ENCODE results near the gene ARMC9. TPM values are rescaled to one million over a fixed set of nuclear protein-coding genes. Genes with fewer than 3 reads are reported as not detected.

Gene ARMC9
- total and polyA plus RNA-seq, 2 of the 13 experiments (the other 11 are each of a cell fraction or from before 2014, with no cell fraction given), result 9.1 to 12.8 TPM

GRCh38 chr2:231351648-231352047, 153.2 kb downstream of the ARMC9 start:
- TF ChIP-seq ISX (CRISPR knock-in tag; conservative IDR thresholded peaks at IDR 0.05), result no peak
- TF ChIP-seq ZNF557 (CRISPR knock-in tag; IDR thresholded peaks at IDR 0.05), result no peak
- no peak for TF ChIP-seq ZBTB42 (CRISPR knock-in tag; IDR thresholded peaks at IDR 0.05)
- TF ChIP-seq KDM5A (IDR thresholded peaks at IDR 0.05; ENCODE audit: borderline replicate concordance, low read length), result no peak
- TF ChIP-seq DPF2 (CRISPR knock-in tag; IDR thresholded peaks at IDR 0.05; ENCODE audit: borderline replicate concordance, low read depth), result no peak
- no peak for TF ChIP-seq XRCC5 (optimal IDR thresholded peaks at IDR 0.05; ENCODE audit: low read length)
- no peak for TF ChIP-seq ARID3A (IDR thresholded peaks at IDR 0.05; ENCODE audit: low read depth, low read length)
- TF ChIP-seq ZNF570 (CRISPR knock-in tag; IDR thresholded peaks at IDR 0.05; ENCODE audit: borderline replicate concordance), result no peak
- TF ChIP-seq RBFOX2 (IDR thresholded peaks at IDR 0.05; ENCODE audit: low read depth, low read length), result no peak
- no peak for TF ChIP-seq ZBTB38 (CRISPR knock-in tag; IDR thresholded peaks at IDR 0.05)
- TF ChIP-seq ZKSCAN8 (CRISPR knock-in tag; IDR thresholded peaks at IDR 0.05; ENCODE audit: borderline replicate concordance), result no peak
- TF ChIP-seq KLF16 (CRISPR knock-in tag; IDR thresholded peaks at IDR 0.05), result no peak
- no peak for TF ChIP-seq GLMP (CRISPR knock-in tag; IDR thresholded peaks at IDR 0.05; ENCODE audit: borderline replicate concordance)
- TF ChIP-seq ZSCAN20 (CRISPR knock-in tag; IDR thresholded peaks at IDR 0.05; ENCODE audit: borderline replicate concordance), result no peak
- TF ChIP-seq TSC22D2 (CRISPR knock-in tag; IDR thresholded peaks at IDR 0.05; ENCODE audit: borderline replicate concordance), result no peak
- no peak for TF ChIP-seq HNRNPUL1 (IDR thresholded peaks at IDR 0.05; ENCODE audit: low read depth, low read length)
- TF ChIP-seq RARA (CRISPR knock-in tag; IDR thresholded peaks at IDR 0.05), result no peak
- no peak for TF ChIP-seq HES4 (CRISPR knock-in tag; IDR thresholded peaks at IDR 0.05; ENCODE audit: borderline replicate concordance)
- no peak for TF ChIP-seq JARID2 (CRISPR knock-in tag; IDR thresholded peaks at IDR 0.05; ENCODE audit: insufficient replicate concordance)
- no peak for TF ChIP-seq ZNF335 (CRISPR knock-in tag; IDR thresholded peaks at IDR 0.05)
- H3K27ac ChIP-seq (ENCODE audit: extremely low read length, insufficient read depth, low read length), result no peak overlapping the region
- no peaks in the 10 kb centered on the region for H3K27me3 ChIP-seq (ENCODE audit: control insufficient read depth in 1 of 2, insufficient read depth in 2 of 2, low read length in 2 of 2)
- H3K4me2 ChIP-seq (ENCODE audit: low read depth, low read length), result no peak overlapping the region
- H3K36me3 ChIP-seq (replicated peaks in 1 of 2; ENCODE audit: control insufficient read depth in 1 of 2, insufficient read depth in 2 of 2, low read length in 2 of 2), result no peaks in the 10 kb centered on the region
- no peaks in the 10 kb centered on the region for H3K9me3 ChIP-seq (ENCODE audit: low read length)
- ChIA-PET CTCF (ENCODE audit: low intra/inter-chr PET ratio, low total read pairs) (no interaction called here), POLR2A (no interaction called here)
- WGBS (ENCODE audit: low lambda C conversion rate), result 86% methylated on average over 5 of the region's 5 CpGs
- no TSS peak for BruUV-seq (replicated peaks)
- no peak for ATAC-seq
- H3K4me3 ChIP-seq (replicated peaks in 1 of 3; ENCODE audit: insufficient read depth in 1 of 3, low read depth in 2 of 3, low read length in 3 of 3), result no peak overlapping the region
- in situ Hi-C loops (cut with HindIII; ENCODE audit: extremely low pct_ligation_motif_present, low pct_unique_long_range_greater_than_20kb), result no loop called here
- no peak overlapping the region for H2AFZ ChIP-seq (ENCODE audit: low read length)
- intact Hi-C loops (cut with micrococcal nuclease; ENCODE audit: unreplicated experiment), result no loop called here
- H3K4me1 ChIP-seq (ENCODE audit: insufficient read depth, low read length), result 0 out of 2 replicates have a peak, but pooled peaks cover 4% of the 10 kb centered on the region
- H3K79me2 ChIP-seq (ENCODE audit: insufficient read depth, low read length), result no peaks in the 10 kb centered on the region
- FAIRE-seq, result no peak
- H4K20me1 ChIP-seq (ENCODE audit: insufficient read depth, low read length), result no peaks in the 10 kb centered on the region
- H3K9ac ChIP-seq (ENCODE audit: insufficient read depth, low read depth, low read length), result no peak overlapping the region
- DNase-seq (ENCODE audit: low spot score), result no peak

All from HepG2 (cell line).